ENCODE data around the gene TTC28. TPM values are rescaled to one million over a fixed set of nuclear protein-coding genes. Genes with fewer than 3 reads are reported as not detected.

Gene TTC28
- total RNA-seq, 2 donors from 2014 or later: 0.03 to 0.28 TPM

- H3K36me3 Mint-ChIP-seq (ENCODE audit: low read depth): no peaks in the 10 kb centered on the region
- H3K4me3 Mint-ChIP-seq: no peak overlapping the region
- no peaks in the 10 kb centered on the region for H3K27me3 Mint-ChIP-seq
- no peaks in the 10 kb centered on the region for H3K9me3 Mint-ChIP-seq
- ATAC-seq (replicated peaks): no peak
- H3K4me1 Mint-ChIP-seq: no peaks in the 10 kb centered on the region
- H3K27ac Mint-ChIP-seq: no peak overlapping the region
Measured at GRCh38 chr22:27961680-27962079, 718.0 kb downstream of the TTC28 start.

- ATAC-seq (replicated peaks): no peak
- Mint-ChIP-seq H3K27ac (no peak overlapping the region), H3K9me3 (no peaks in the 10 kb centered on the region), H3K36me3 (ENCODE audit: low read depth) (no peaks in the 10 kb centered on the region), H3K4me1 (no peaks in the 10 kb centered on the region), H3K27me3 (no peaks in the 10 kb centered on the region), H3K4me3 (no peak overlapping the region)
Measured at GRCh38 chr22:27961182-27961581, 718.5 kb downstream of the TTC28 start.

GRCh38 chr22:27959335-27960090, 720.1 kb downstream of the TTC28 start:
- Mint-ChIP-seq H3K4me3 (no peak overlapping the region), H3K9me3 (no peaks in the 10 kb centered on the region), H3K4me1 (no peaks in the 10 kb centered on the region), H3K27ac (no peak overlapping the region), H3K36me3 (ENCODE audit: low read depth) (no peaks in the 10 kb centered on the region), H3K27me3 (no peaks in the 10 kb centered on the region)
- ATAC-seq (replicated peaks): no peak

GRCh38 chr22:27952779-27953178, 726.9 kb downstream of the TTC28 start:
- H3K4me3 Mint-ChIP-seq: no peak overlapping the region
- no peak for ATAC-seq (replicated peaks)
- no peaks in the 10 kb centered on the region for H3K36me3 Mint-ChIP-seq (ENCODE audit: low read depth)
- no peaks in the 10 kb centered on the region for H3K4me1 Mint-ChIP-seq
- no peak overlapping the region for H3K27ac Mint-ChIP-seq
- no peaks in the 10 kb centered on the region for H3K9me3 Mint-ChIP-seq
- H3K27me3 Mint-ChIP-seq: no peaks in the 10 kb centered on the region

- peaks cover 6% of the 10 kb centered on the region for H3K36me3 Mint-ChIP-seq (ENCODE audit: low read depth)
- no peaks in the 10 kb centered on the region for H3K9me3 Mint-ChIP-seq
- H3K27ac Mint-ChIP-seq: no peak overlapping the region
- ATAC-seq (replicated peaks): no peak
- H3K4me1 Mint-ChIP-seq: no peaks in the 10 kb centered on the region
- H3K4me3 Mint-ChIP-seq: no peak overlapping the region
- no peaks in the 10 kb centered on the region for H3K27me3 Mint-ChIP-seq
Measured at GRCh38 chr22:27952091-27952490, 727.5 kb downstream of the TTC28 start.

- H3K4me3 Mint-ChIP-seq: no peak overlapping the region
- no peak overlapping the region for H3K27ac Mint-ChIP-seq
- no peaks in the 10 kb centered on the region for H3K27me3 Mint-ChIP-seq
- H3K36me3 Mint-ChIP-seq (ENCODE audit: low read depth): peaks cover 8% of the 10 kb centered on the region
- no peaks in the 10 kb centered on the region for H3K4me1 Mint-ChIP-seq
- H3K9me3 Mint-ChIP-seq: no peaks in the 10 kb centered on the region
- no peak for ATAC-seq (replicated peaks)
Measured at GRCh38 chr22:27949421-27949820, 730.2 kb downstream of the TTC28 start.

GRCh38 chr22:27948569-27948968, 731.1 kb downstream of the TTC28 start:
- no peak overlapping the region for H3K27ac Mint-ChIP-seq

GRCh38 chr22:27947448-27947847, 732.2 kb downstream of the TTC28 start:
- Mint-ChIP-seq H3K9me3 (no peaks in the 10 kb centered on the region), H3K27me3 (no peaks in the 10 kb centered on the region), H3K4me3 (no peak overlapping the region), H3K36me3 (ENCODE audit: low read depth) (peaks cover 8% of the 10 kb centered on the region), H3K27ac (no peak overlapping the region), H3K4me1 (no peaks in the 10 kb centered on the region)
- ATAC-seq (replicated peaks): no peak

More at GRCh38 chr22:27948569-27948968, 731.1 kb downstream of the TTC28 start:
- Mint-ChIP-seq H3K27me3 (no peaks in the 10 kb centered on the region), H3K4me1 (no peaks in the 10 kb centered on the region), H3K4me3 (no peak overlapping the region), H3K9me3 (no peaks in the 10 kb centered on the region), H3K36me3 (ENCODE audit: low read depth) (peaks cover 8% of the 10 kb centered on the region)
- no peak for ATAC-seq (replicated peaks)

GRCh38 chr22:27941143-27941542, 738.5 kb downstream of the TTC28 start:
- Mint-ChIP-seq H3K4me1 (no peaks in the 10 kb centered on the region), H3K9me3 (no peaks in the 10 kb centered on the region), H3K27me3 (no peaks in the 10 kb centered on the region), H3K27ac (no peak overlapping the region), H3K4me3 (no peak overlapping the region), H3K36me3 (ENCODE audit: low read depth) (peaks cover 6% of the 10 kb centered on the region)
- no peak for ATAC-seq (replicated peaks)

GRCh38 chr22:27937453-27937852, 742.2 kb downstream of the TTC28 start:
- no peak overlapping the region for H3K4me3 Mint-ChIP-seq
- peaks cover 6% of the 10 kb centered on the region for H3K36me3 Mint-ChIP-seq (ENCODE audit: low read depth)
- no peak for ATAC-seq (replicated peaks)
- H3K9me3 Mint-ChIP-seq: no peaks in the 10 kb centered on the region
- H3K4me1 Mint-ChIP-seq: no peaks in the 10 kb centered on the region
- no peaks in the 10 kb centered on the region for H3K27me3 Mint-ChIP-seq
- H3K27ac Mint-ChIP-seq: no peak overlapping the region

GRCh38 chr22:27935897-27936296, 743.7 kb downstream of the TTC28 start:
- Mint-ChIP-seq H3K27me3 (no peaks in the 10 kb centered on the region), H3K9me3 (no peaks in the 10 kb centered on the region), H3K36me3 (ENCODE audit: low read depth) (no peaks in the 10 kb centered on the region), H3K4me1 (no peaks in the 10 kb centered on the region), H3K4me3 (no peak overlapping the region), H3K27ac (no peak overlapping the region)
- no peak for ATAC-seq (replicated peaks)

- Mint-ChIP-seq H3K27me3 (no peaks in the 10 kb centered on the region), H3K4me3 (no peak overlapping the region)
Measured at GRCh38 chr22:27934069-27934468, 745.6 kb downstream of the TTC28 start.

GRCh38 chr22:27933186-27933983, 746.3 kb downstream of the TTC28 start:
- no peaks in the 10 kb centered on the region for H3K4me1 Mint-ChIP-seq
- H3K36me3 Mint-ChIP-seq (ENCODE audit: low read depth): no peaks in the 10 kb centered on the region

More at GRCh38 chr22:27934069-27934468, 745.6 kb downstream of the TTC28 start:
- Mint-ChIP-seq H3K9me3 (no peaks in the 10 kb centered on the region), H3K36me3 (ENCODE audit: low read depth) (no peaks in the 10 kb centered on the region), H3K27ac (no peak overlapping the region), H3K4me1 (no peaks in the 10 kb centered on the region)
- ATAC-seq (replicated peaks): no peak

GRCh38 chr22:27930331-27931060, 749.1 kb downstream of the TTC28 start:
- no peaks in the 10 kb centered on the region for H3K36me3 Mint-ChIP-seq (ENCODE audit: low read depth)
- H3K9me3 Mint-ChIP-seq: no peaks in the 10 kb centered on the region
- H3K4me3 Mint-ChIP-seq: no peak overlapping the region
- H3K27me3 Mint-ChIP-seq: no peaks in the 10 kb centered on the region
- H3K27ac Mint-ChIP-seq: no peak overlapping the region
- peaks cover 5% of the 10 kb centered on the region for H3K4me1 Mint-ChIP-seq
- ATAC-seq (replicated peaks): no peak

More at GRCh38 chr22:27933186-27933983, 746.3 kb downstream of the TTC28 start:
- no peak for ATAC-seq (replicated peaks)
- Mint-ChIP-seq H3K27me3 (no peaks in the 10 kb centered on the region), H3K9me3 (no peaks in the 10 kb centered on the region), H3K27ac (no peak overlapping the region), H3K4me3 (no peak overlapping the region)

All from activated T-helper 17 cell treated with anti-CD3 and anti-CD28 coated beads, Interleukin-2, amount 50 U/mL, for 72 hours (primary cell).